ACHN (cell line): ENCODE data around the gene VRK1.
A peak's percentile ranks its signal among the peaks of the same experiment; 100 is the strongest.

Experiments used
- DNase-seq: peaks from one replicate; pipeline ENCODE4 v3.0.0-alpha.2; 2015
- in situ Hi-C: cut with HindIII; loops from 2 replicates; pipeline ENCODE4 v1.10.0; 2017; ENCODE audit warnings: low sequenced_read_pairs, low pct_ligation_motif_present, low pct_unique_long_range_greater_than_20kb

VRK1 gene

DNA sequence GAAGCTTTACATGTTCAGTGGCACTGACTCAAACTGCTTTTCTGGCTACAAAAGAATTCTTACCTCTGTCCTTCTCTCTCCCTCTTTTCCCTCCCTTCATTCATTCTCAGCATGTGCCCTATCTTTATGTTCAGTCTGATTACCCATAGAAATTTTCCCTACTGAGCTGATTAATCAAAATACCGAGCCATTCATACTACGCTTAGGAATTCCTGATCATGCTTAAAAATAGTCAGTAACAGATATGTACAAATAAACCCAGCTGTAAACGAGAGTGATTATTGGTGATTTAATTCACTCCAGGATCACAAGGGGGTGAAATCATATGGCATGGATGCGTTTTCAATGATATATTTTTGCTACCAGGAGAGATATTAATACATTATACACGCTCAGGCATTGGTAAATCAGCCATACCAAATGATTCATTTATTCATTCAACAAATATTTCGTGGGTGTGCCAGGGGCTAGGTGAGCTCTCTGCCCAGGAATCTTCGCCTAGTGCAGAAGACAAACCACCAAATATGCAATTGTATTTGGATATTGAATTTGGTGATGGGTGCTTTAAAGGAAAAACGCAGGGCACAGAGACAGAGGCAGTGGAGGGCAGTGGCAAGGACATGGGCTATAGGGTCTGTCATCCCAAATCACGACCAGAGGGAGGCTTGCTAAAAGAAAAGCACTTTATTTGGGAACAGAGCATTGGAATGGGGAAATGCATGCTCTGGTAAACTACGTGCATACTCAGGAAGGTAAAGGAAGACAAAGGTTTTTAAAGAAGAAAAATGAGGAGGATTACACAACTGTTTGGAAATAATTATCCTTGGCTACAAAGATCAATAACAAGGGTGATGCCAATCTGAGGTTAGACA, 13.9 kb upstream of the VRK1 start:
- no peak for DNase-seq
- in situ Hi-C loops = no loop called here

DNA sequence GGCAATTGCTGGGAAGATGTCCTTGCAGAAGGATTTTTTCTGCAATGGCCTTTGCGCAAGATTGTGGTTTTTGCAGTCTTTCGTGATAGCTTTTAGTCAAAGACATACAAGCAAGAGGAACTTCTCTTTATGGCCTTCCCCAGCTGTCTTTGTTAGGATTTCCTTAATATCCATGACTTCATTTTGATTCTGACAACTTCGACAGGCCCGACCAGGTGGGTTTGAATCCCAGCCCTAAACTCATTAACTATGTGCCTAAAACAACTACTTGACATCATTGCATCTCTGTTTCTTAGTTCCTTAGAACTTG, 13.3 kb upstream of the VRK1 start:
- in situ Hi-C loops = no loop called here
- no peak for DNase-seq

DNA sequence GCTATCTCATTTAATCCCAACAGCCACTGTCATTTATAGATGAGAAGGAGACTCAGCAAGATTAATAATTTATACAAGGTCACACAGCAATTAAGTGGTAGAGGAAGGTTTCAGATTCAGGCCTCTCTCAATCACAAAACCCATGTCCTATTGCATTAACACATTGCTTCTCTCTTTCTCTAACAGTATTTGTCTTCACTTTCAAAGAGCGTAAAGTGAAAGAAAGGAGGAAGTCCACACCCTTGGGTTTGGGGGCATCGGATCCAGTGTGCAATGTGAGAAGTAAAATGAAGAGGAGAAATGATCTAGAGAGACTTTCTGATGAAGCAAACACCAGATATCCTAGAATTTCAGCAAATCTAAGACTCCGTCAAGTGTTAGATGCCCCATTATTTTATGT, 7.0 kb upstream of the VRK1 start:
- in situ Hi-C loops = no loop called here
- no peak for DNase-seq

DNA sequence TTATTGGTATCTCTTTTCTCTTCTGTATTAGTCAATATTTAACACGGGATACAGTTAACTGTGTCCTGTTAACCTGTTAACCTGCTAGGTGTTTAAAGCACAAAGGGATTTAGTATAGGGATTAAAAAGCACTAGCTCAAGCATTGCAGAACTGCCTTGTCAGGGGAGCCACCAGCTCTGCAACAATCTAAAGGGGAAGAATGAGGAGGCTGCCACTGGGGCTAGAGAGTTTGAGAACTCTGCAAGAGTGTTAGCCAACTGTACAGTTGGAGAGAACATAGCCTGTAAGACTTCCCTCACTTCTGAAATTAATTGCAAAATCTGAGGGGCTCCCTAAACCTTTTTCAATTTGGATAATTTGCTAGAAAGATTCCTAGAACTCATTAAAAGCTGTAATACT, 6.5 kb upstream of the VRK1 start:
- no peak for DNase-seq
- in situ Hi-C loops = no loop called here

DNA sequence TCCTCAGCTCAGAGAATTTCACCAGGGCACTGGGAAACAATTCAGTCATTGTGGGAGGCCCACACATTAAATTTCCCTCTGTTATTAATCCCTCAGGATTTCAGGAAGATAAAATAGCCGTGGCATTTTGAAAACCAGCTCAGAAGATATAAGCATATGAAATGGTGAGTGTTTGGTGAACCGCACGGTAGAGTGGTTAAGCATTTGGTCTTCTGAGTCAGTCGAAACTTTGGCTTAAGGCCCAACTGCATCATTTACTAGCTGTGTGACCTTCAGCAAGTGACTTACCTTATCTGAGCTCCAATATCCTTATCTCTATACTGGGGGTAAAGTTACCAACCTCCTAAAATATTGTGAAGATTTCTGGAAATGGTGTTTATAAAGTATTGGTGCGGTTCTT, 5.2 kb upstream of the VRK1 start:
- in situ Hi-C loops = no loop called here
- peak; percentile 65 for DNase-seq

DNA sequence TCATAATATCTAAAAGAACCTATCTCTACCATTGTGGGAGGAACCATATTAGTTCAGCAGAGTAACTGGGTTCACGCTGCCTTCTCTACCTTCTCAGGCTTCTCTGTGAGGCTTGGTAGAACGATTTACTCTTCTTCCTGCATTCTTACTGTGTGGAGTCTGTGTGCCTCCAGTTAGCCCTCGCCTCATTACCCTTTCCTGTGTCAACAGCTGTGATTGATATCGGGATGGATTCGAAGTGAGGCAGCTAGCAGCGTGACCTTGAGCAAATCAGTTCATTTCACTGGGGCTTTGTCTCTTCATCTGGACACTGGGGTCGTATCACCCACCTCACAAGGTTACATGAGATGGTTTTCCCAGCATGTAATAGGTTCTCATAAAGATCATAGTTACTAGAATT, 4.6 kb upstream of the VRK1 start:
- in situ Hi-C loops = no loop called here
- no peak for DNase-seq

DNA sequence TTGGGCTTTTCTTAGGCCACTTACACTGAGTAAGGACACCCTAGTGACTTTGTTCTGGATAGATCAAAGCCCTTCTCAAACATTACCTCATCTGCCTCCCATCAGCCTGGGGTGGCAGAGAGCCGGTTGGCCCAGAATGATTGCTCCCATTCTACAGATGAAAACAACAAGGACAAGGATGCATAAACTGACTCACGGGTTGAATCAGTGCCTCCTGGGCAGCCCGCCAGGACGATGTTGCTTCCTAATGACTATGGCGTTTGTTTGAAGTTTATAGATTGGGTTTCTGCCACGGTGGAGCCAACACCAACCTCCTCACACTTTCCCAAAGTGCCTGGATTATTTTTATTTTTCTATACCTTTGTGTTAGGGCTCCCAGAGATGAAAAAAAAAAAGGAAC, 3.6 kb upstream of the VRK1 start:
- no peak for DNase-seq
- in situ Hi-C loops = no loop called here

DNA sequence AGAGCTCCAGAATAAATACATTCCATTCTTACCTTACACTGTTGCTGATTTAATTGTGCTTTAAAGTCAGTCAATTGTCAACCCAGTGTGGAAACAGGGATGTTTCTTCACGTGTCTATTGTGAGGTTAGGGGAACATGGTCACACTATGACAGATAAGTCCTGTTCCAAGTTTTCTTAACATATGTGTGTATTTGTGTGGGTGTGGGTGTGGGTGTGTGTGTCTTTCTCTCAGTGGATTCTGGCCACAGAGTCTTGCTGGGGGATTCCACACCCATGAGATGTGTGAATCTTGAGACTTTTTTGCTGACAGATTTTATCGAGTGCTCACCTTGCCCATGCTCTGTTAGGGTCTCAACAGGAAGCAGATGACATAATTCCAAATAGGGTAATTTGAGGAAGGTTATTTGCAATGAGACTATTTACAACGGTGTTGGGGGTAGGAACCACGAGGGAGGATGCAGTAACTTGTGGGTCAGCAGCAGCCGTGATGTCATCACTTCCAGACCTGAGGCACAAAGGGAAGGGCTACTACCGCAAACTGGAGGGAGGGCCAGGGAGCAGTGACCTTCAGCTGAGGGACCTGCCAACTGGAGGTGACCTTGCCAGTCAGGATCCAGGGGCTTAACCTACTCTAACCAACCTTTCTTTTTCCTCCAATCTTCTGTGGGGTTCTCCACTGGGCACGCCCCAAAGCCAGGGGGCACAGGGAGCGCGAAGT, 1.9 kb upstream of the VRK1 start:
- no peak for DNase-seq
- in situ Hi-C loops = no loop called here

DNA sequence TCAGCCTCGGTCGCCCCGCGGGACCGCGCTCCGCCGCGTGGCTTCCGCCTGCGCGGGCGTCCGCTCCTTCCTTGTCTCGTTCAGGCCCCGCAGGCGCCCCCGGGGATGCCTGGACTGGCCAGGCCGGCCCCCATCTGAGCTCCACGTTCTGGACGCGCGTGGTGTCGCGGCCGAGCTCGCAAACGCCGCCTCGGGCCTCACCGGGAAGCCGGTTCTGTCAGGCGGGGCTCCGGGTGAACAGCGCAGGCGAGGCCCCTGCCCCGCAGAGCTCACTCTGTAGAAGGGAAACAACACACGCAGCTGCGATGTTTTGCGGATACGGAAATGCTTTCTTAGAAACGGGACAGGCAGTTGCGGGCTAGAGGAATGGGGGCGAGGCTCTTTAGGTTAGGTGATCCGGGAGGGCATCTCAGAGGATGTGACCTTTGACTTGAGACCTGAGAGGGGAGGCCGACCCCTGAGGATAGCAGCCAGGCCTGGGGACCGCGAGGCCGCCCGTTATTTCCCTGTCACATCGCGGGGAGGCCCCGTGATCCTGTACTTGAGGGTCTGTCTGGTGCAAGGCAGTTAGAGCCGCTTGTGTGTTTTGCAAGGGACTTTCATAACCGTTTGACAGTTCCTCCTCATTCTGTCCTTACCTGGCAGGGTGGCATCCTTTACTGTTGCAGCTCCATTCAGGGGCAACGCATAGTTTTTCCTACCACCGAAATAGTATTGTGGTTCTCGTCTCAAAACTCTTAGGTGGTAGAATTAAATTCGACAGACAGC, 584 bp downstream of the VRK1 start:
- peak; percentile 43 for DNase-seq
- in situ Hi-C loops = no loop called here

DNA sequence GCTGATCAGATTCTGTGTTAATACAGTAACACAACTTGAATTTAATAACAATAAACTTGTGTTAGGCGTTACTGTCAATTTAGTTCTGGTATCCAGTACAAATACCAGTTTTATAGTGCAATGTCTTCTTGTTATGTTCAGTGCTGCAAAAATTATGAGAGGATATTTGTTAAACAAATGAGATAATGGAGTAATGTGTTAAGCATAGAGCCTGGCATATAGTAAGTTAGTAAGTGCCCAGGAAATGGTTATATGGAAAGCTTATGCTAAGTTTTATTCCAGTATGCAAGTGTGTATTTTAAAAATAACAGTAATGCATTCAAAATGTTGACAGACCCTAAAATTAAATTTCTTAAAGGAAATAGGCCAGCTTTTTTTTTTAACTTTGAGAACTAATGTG, 1.8 kb downstream of the VRK1 start:
- DNase-seq = no peak
- in situ Hi-C loops = no loop called here

DNA sequence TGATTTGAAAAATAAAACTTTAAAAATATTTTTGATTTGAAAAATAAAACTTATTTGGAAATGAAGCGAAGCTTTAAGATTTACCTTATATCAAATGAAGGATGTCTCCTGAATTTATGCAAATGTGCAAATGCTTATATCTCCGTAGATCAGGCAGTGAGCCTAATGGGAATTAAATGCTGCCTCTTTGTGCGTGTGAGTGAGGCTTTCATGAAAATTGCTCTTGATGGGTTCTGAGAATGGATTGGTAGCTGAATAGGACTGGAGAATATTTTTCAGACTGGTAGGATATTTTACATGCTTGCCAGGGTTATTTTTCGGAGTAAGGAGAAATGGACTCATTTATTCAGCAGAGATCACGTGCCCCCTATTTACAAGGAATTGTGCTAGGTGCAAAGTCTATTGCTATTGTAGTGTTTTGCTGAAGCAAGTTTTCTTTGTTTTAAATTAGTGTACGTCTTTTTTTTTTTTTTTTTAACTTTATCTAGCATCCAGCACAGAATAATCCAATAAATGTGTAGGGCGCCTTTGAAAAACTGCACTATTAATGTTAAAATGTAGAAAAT, 2.4 kb downstream of the VRK1 start:
- in situ Hi-C loops = no loop called here
- no peak for DNase-seq

DNA sequence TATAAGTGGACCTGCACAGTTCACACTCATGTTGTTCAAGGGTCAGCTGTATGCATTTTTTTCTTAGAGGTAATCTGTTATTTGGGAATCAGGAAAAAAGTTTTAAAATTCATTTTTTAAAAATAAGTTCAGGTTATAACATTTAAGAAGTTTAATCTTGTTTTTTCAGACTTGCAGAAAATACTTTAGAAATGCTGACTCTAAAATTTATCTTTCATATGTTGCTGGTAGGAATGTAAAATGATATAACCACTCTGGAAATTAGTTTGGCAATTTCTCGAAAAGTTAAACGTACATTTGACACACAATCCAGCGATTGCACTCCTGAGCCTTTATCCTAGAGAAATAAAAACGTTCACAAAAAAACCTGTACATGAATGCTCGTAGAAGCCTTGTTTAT, 4.7 kb downstream of the VRK1 start:
- in situ Hi-C loops = no loop called here
- DNase-seq = no peak

DNA sequence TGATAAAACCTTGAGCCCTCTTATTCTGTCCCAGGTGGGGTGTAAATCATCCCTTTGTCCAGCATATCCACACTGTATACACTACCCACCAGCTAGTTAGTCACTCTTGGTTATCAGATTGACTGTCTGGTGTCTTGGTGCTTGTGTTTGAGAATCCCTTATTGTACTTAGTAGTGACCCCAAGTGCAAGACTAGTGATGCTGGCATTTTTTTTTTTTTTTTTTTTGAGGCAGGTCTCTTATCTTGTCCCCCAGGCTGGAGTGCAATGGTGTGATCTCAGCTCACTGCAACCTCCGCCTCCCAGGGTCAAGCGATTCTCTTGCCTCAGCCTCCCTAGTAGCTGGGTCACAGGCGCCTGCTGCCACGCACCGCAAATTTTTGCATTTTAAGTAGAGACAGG, 5.8 kb downstream of the VRK1 start:
- DNase-seq = no peak
- in situ Hi-C loops = no loop called here

DNA sequence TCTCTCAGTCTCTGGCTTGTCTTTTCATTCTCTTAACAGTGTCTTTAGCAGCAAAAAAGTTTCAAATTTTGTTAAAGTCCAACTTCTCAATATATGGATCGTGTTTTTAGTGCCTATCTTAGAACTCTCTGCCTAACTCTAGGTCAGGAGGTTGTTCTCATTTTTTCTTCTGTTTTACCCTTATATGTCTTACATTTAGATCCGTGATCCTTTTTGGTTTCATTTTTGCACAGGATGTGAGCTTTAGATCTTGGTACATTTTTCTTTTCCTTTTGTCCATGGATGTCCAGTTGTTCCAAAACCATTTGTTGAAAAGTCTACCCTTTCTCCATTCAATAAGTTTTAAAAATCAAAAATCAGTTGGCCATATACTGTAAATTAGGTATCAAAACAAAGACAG, 6.8 kb downstream of the VRK1 start:
- in situ Hi-C loops = no loop called here
- DNase-seq = peak; percentile 7

DNA sequence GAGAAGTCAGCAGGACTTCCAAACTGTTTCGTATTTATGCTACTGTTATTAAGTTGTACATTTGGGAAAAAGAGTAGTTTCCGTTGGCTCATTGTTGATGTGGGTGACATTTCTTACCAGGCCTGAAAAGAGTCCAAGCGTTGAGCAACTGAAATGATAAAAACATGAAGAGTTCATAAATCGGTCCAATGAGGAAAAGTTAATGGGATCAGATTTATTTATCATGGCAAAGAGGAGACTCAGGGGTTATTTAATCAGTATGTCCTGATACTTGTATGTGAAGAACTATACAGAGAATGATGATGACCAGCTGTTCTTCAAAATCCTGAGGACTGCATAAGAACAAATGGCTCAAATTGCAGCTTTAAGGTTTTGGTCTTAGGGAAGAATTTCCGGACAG, 7.7 kb downstream of the VRK1 start:
- in situ Hi-C loops = no loop called here

DNA sequence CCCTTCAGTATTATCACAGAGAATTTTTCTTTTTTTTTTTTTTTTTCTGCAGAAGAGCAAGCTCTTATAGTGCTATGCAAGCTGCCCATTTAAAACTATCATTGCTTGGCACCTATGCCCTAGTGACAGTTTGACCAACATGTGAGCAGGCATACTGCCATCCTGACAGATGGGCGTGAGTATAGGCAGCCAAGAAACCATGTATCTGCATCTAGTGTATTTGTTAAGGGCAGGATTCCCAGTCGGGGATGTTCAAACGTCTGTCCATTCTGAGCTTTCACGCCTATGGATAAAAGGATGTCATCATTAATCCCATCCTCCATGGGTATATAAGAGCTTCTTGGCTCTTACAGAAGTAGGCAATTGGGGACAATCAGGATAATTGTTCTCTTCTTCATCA, 8.8 kb downstream of the VRK1 start:
- in situ Hi-C loops = no loop called here
- no peak for DNase-seq

More for the DNA sequence above, 7.7 kb downstream of the VRK1 start:
- no peak for DNase-seq

DNA sequence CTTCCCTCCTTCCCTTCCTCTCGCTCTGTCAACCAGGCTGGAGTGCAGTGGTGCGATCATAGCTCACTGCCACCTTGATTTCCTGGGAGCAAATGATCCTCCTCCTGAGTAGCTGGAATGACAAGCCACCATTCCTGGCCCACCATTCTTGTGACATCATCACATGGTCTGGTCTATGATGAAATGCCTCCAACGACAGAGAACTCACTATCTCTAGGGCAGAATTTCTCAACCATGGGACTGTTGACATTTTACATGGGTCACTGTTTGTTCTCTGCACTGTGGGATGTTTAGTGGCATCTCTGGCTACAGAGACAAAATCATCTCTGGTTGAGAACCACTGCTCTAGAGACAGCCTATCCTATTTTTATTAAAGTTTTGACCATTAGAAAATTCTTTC, 9.7 kb downstream of the VRK1 start:
- DNase-seq = no peak
- in situ Hi-C loops = no loop called here

DNA sequence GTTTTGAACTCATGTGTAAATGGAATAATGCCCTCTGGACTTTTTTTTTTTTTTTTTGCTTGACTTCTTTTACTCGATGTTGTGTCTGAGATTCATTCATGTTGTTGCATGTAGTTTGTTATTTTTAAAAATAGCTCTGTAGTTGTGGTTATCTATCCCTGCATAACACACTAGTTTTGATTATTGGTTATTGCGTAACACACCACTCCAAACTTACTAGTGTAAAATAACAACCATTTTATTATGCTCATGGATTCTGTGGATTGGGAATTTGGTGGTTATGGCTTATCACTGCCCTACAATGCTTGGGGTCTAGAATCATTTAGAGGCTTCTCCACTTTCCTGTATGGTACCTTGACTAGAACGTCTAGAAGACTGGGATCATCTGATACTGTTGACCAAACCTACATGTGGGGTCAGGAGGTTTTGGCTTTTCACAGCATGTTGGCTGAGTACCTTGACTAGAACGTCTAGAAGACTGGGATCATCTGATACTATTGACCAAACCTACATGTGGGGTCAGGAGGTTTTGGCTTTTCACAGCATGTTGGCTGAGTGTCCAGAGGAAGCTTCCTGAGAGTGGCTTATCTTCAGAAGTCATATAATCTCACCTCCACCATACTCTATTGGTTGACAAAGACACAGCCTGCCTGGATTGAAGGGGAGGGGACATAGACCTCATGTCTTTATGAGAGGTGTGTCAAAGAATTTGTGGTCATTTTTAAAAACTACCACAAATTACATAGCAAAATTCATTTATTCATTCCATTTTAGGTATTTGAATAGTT, 11.6 kb downstream of the VRK1 start:
- DNase-seq = no peak
- in situ Hi-C loops = no loop called here

DNA sequence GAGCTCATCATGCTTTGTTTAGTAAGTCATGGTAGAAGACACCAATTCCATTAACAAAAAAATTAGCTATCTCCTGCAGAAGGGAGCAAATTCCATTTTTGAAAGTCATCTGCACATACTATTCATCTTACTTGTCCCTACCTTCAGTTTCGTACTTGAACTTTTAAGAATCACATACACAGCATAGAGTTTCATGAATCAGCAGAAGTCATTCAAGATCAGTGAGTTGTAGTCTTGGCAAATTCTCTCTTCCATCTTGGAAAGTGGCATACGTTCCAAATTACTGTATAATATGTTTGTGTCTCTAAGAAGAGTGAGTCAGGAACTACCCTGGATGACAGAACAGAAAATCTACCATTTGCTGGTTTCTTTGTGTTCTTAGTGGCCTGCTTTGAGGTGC, 14.1 kb downstream of the VRK1 start:
- no peak for DNase-seq
- in situ Hi-C loops = no loop called here
